Measurements from ENCODE around the gene TERT.

DNA sequence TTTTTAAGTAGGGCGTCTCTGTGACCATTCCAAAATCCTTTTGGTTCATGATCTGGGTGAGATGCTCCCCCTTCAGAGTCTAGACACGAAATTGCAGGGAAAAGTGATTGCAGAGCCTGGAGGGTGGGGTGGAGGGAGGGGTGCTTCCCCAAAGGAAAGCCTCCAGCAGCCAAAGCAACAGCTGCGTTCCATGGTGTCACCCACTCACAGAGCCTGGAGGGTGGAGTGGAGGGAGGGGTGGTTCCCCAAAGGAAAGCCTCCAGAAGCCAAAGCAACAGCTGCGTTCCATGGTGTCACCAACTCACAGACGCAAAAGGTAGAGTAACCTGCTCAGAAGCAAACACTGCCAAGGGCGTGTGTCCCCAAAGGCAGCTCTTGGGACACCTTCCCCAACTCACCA is 47.1 kb downstream of the TERT start:
- TF ChIP-seq, protein P1, sequence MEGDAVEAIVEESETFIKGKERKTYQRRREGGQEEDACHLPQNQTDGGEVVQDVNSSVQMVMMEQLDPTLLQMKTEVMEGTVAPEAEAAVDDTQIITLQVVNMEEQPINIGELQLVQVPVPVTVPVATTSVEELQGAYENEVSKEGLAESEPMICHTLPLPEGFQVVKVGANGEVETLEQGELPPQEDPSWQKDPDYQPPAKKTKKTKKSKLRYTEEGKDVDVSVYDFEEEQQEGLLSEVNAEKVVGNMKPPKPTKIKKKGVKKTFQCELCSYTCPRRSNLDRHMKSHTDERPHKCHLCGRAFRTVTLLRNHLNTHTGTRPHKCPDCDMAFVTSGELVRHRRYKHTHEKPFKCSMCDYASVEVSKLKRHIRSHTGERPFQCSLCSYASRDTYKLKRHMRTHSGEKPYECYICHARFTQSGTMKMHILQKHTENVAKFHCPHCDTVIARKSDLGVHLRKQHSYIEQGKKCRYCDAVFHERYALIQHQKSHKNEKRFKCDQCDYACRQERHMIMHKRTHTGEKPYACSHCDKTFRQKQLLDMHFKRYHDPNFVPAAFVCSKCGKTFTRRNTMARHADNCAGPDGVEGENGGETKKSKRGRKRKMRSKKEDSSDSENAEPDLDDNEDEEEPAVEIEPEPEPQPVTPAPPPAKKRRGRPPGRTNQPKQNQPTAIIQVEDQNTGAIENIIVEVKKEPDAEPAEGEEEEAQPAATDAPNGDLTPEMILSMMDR (IDR thresholded peaks at IDR 0.05): no peak
- TF ChIP-seq POLR2A (IDR thresholded peaks at IDR 0.05) (no peak), POLR2AphosphoS5 (IDR thresholded peaks at IDR 0.05) (no peak), EP300 (IDR thresholded peaks at IDR 0.05) (no peak)
